ENCODE measurements around the gene E4F1.

Gene E4F1

GRCh38 chr16:2204416-2205103 lies 18.8 kb upstream of the E4F1 start:
- Histone ChIP-seq H3K36me3 (ENCODE audit: control insufficient read depth, insufficient read depth, low read length) (peaks cover 14% of the 10 kb centered on the region), H3K9ac (ENCODE audit: low read length) (no peak overlapping the region), H3K4me3 (ENCODE audit: low read length) (peak overlapping the region; percentile 61), H3K27ac (ENCODE audit: low read depth, low read length) (peak overlapping the region; percentile 95), H3K27me3 (ENCODE audit: control insufficient read depth, insufficient read depth, low read length) (no peaks in the 10 kb centered on the region), H3K4me1 (ENCODE audit: control insufficient read depth, insufficient read depth, low read length) (peaks cover 9% of the 10 kb centered on the region)

GRCh38 chr16:2205104-2205966 lies 18.1 kb upstream of the E4F1 start, which contains the start of gene MLST8:
TSS of gene MLST8 (plus strand) at chr16:2205454. CDS start at chr16:2206086, 632 bp downstream.
- H3K4me3 ChIP-seq (ENCODE audit: low read length), result peak within 1 kb of the TSS; percentile 84
- H3K27ac ChIP-seq (ENCODE audit: low read depth, low read length), result peak within 1 kb of the TSS; percentile 95
- no peaks in the 10 kb centered on the region for H3K27me3 ChIP-seq (ENCODE audit: control insufficient read depth, insufficient read depth, low read length)
- H3K9ac ChIP-seq (ENCODE audit: low read length), result peak within 1 kb of the TSS; percentile 50
- peaks cover 14% of the 10 kb centered on the region for H3K36me3 ChIP-seq (ENCODE audit: control insufficient read depth, insufficient read depth, low read length)
- H3K4me1 ChIP-seq (ENCODE audit: control insufficient read depth, insufficient read depth, low read length), result peaks cover 9% of the 10 kb centered on the region

DNA sequence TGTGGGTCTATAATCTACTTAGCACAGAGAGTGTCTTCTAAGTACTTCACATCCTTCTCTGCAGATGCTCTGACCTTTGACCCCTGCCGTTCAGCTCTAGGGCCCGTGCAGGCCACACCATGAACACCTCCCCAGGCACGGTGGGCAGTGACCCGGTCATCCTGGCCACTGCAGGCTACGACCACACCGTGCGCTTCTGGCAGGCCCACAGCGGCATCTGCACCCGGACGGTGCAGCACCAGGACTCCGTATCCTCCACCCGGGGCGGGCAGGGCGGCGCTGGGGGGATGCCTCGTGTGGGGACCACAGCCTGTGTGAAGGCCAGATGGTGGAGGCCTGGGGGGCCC lies 17.5 kb upstream of the E4F1 start:
- H3K27ac ChIP-seq (ENCODE audit: low read depth, low read length), result peak overlapping the region; percentile 95

GRCh38 chr16:2206420-2206779 lies 17.0 kb upstream of the E4F1 start:
- H3K27ac ChIP-seq (ENCODE audit: low read depth, low read length), result no peak overlapping the region
- peak overlapping the region; percentile 84 for H3K4me3 ChIP-seq (ENCODE audit: low read length)
- H3K36me3 ChIP-seq (ENCODE audit: control insufficient read depth, insufficient read depth, low read length), result peaks cover 14% of the 10 kb centered on the region
- H3K9ac ChIP-seq (ENCODE audit: low read length), result no peak overlapping the region
- no peaks in the 10 kb centered on the region for H3K27me3 ChIP-seq (ENCODE audit: control insufficient read depth, insufficient read depth, low read length)
- peaks cover 9% of the 10 kb centered on the region for H3K4me1 ChIP-seq (ENCODE audit: control insufficient read depth, insufficient read depth, low read length)

More for the DNA sequence above, 17.5 kb upstream of the E4F1 start:
- Histone ChIP-seq H3K36me3 (ENCODE audit: control insufficient read depth, insufficient read depth, low read length) (peaks cover 14% of the 10 kb centered on the region), H3K4me3 (ENCODE audit: low read length) (peak overlapping the region; percentile 84), H3K9ac (ENCODE audit: low read length) (peak overlapping the region; percentile 21), H3K4me1 (ENCODE audit: control insufficient read depth, insufficient read depth, low read length) (peaks cover 9% of the 10 kb centered on the region), H3K27me3 (ENCODE audit: control insufficient read depth, insufficient read depth, low read length) (no peaks in the 10 kb centered on the region)

DNA sequence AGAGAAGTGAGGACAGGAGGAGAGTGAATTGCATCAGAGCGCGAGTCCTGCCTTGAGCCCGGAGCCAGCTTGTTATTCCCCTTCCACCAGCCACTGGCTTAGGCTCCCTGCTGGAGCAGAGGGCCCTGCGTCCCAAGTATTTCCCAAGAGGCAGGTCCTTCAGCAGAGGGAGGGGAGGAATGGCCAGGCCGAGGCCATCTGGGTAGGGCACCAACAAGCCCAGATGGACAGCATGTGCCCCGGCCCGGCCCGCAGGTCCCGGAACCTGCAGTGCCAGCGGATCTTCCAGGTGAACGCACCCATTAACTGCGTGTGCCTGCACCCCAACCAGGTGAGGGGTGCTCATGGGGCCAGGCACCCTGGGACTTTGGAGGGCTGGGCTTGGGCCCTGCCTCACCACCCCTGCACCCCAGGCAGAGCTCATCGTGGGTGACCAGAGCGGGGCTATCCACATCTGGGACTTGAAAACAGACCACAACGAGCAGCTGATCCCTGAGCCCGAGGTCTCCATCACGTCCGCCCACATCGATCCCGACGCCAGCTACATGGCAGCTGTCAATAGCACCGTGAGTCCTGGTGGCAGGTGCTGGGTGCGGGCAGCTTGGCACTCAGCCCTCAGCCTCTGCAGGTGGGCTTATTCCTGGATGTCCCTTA lies 16.5 kb upstream of the E4F1 start:
- Histone ChIP-seq H3K36me3 (ENCODE audit: control insufficient read depth, insufficient read depth, low read length) (peaks cover 14% of the 10 kb centered on the region), H3K4me3 (ENCODE audit: low read length) (no peak overlapping the region)

GRCh38 chr16:2207872-2208271 lies 15.5 kb upstream of the E4F1 start:
- Histone ChIP-seq H3K4me1 (ENCODE audit: control insufficient read depth, insufficient read depth, low read length) (peaks cover 9% of the 10 kb centered on the region), H3K4me3 (ENCODE audit: low read length) (no peak overlapping the region), H3K27me3 (ENCODE audit: control insufficient read depth, insufficient read depth, low read length) (no peaks in the 10 kb centered on the region), H3K9ac (ENCODE audit: low read length) (no peak overlapping the region), H3K36me3 (ENCODE audit: control insufficient read depth, insufficient read depth, low read length) (peaks cover 14% of the 10 kb centered on the region), H3K27ac (ENCODE audit: low read depth, low read length) (no peak overlapping the region)

More for the DNA sequence above, 16.5 kb upstream of the E4F1 start:
- no peaks in the 10 kb centered on the region for H3K27me3 ChIP-seq (ENCODE audit: control insufficient read depth, insufficient read depth, low read length)
- peaks cover 9% of the 10 kb centered on the region for H3K4me1 ChIP-seq (ENCODE audit: control insufficient read depth, insufficient read depth, low read length)
- no peak overlapping the region for H3K9ac ChIP-seq (ENCODE audit: low read length)
- no peak overlapping the region for H3K27ac ChIP-seq (ENCODE audit: low read depth, low read length)

DNA sequence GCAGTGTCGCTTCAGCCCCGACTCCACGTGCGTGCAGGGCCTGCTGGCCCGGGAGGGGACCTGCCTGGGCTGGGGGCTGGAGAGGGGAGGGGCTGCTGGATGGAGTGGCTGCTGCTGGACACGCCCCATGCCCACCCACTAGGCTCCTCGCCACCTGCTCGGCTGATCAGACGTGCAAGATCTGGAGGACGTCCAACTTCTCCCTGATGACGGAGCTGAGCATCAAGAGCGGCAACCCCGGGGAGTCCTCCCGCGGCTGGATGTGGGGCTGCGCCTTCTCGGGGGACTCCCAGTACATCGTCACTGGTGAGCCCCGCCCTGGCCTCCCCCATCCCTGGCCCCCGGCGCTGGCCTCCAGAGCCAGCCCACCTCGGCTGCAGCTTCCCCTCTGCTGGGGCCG lies 15.1 kb upstream of the E4F1 start:
- Histone ChIP-seq H3K36me3 (ENCODE audit: control insufficient read depth, insufficient read depth, low read length) (peaks cover 14% of the 10 kb centered on the region), H3K27me3 (ENCODE audit: control insufficient read depth, insufficient read depth, low read length) (no peaks in the 10 kb centered on the region), H3K27ac (ENCODE audit: low read depth, low read length) (no peak overlapping the region), H3K4me3 (ENCODE audit: low read length) (no peak overlapping the region), H3K9ac (ENCODE audit: low read length) (no peak overlapping the region), H3K4me1 (ENCODE audit: control insufficient read depth, insufficient read depth, low read length) (peaks cover 13% of the 10 kb centered on the region)

GRCh38 chr16:2208772-2209171 lies 14.6 kb upstream of the E4F1 start:
- peaks cover 17% of the 10 kb centered on the region for H3K4me1 ChIP-seq (ENCODE audit: control insufficient read depth, insufficient read depth, low read length)

DNA sequence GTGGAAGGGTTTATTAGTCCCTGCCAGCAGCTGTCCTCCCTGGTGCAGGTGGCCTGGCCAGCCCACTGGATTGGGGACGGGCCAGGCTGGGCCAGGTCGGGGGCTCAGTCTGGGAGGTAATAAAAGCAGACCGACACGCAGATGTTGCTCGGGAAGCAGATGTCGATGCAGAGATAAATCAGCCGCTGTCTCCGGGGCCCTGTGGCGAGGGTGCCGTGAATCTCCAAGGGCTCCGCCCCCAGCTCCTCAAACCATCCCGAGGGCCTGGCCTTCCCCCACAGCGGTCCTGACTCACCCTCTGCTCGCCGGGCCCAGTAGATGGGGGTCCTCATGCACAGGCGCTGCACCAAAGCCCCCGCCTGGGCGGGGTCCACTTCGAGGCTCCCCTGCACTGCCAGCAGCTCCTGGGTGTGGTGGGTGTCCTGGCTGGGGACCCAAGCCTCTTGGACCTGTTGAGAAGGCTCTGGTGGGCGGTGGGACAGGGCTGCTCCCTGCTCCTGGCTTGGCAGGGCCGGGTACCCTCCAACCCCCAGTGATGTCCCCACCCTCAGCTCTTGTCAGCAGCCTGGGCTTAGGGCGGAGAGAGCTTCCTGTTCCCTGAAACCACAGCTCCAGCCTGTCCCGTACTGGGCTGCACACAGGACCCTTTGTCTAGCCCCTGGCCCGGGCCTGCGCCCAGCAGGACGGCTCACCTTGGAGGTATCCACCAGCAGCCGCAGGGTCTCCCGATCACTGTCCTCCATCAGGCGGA lies 14.0 kb upstream of the E4F1 start:
- H3K36me3 ChIP-seq (ENCODE audit: control insufficient read depth, insufficient read depth, low read length), result peaks cover 14% of the 10 kb centered on the region
- no peak overlapping the region for H3K9ac ChIP-seq (ENCODE audit: low read length)
- no peak overlapping the region for H3K4me3 ChIP-seq (ENCODE audit: low read length)
- H3K27me3 ChIP-seq (ENCODE audit: control insufficient read depth, insufficient read depth, low read length), result no peaks in the 10 kb centered on the region
- H3K27ac ChIP-seq (ENCODE audit: low read depth, low read length), result no peak overlapping the region
- H3K4me1 ChIP-seq (ENCODE audit: control insufficient read depth, insufficient read depth, low read length), result peaks cover 17% of the 10 kb centered on the region

More at GRCh38 chr16:2208772-2209171, 14.6 kb upstream of the E4F1 start:
- no peak overlapping the region for H3K4me3 ChIP-seq (ENCODE audit: low read length)
- H3K27me3 ChIP-seq (ENCODE audit: control insufficient read depth, insufficient read depth, low read length), result no peaks in the 10 kb centered on the region
- no peak overlapping the region for H3K9ac ChIP-seq (ENCODE audit: low read length)
- H3K36me3 ChIP-seq (ENCODE audit: control insufficient read depth, insufficient read depth, low read length), result peaks cover 14% of the 10 kb centered on the region
- no peak overlapping the region for H3K27ac ChIP-seq (ENCODE audit: low read depth, low read length)

- peaks cover 15% of the 10 kb centered on the region for H3K4me1 ChIP-seq (ENCODE audit: control insufficient read depth, insufficient read depth, low read length)
- no peak overlapping the region for H3K9ac ChIP-seq (ENCODE audit: low read length)
- H3K4me3 ChIP-seq (ENCODE audit: low read length), result no peak overlapping the region
- H3K27me3 ChIP-seq (ENCODE audit: control insufficient read depth, insufficient read depth, low read length), result no peaks in the 10 kb centered on the region
- H3K36me3 ChIP-seq (ENCODE audit: control insufficient read depth, insufficient read depth, low read length), result peaks cover 14% of the 10 kb centered on the region
- H3K27ac ChIP-seq (ENCODE audit: low read depth, low read length), result no peak overlapping the region
These were observed 13.4 kb upstream of the E4F1 start for GRCh38 chr16:2210009-2210332.

DNA sequence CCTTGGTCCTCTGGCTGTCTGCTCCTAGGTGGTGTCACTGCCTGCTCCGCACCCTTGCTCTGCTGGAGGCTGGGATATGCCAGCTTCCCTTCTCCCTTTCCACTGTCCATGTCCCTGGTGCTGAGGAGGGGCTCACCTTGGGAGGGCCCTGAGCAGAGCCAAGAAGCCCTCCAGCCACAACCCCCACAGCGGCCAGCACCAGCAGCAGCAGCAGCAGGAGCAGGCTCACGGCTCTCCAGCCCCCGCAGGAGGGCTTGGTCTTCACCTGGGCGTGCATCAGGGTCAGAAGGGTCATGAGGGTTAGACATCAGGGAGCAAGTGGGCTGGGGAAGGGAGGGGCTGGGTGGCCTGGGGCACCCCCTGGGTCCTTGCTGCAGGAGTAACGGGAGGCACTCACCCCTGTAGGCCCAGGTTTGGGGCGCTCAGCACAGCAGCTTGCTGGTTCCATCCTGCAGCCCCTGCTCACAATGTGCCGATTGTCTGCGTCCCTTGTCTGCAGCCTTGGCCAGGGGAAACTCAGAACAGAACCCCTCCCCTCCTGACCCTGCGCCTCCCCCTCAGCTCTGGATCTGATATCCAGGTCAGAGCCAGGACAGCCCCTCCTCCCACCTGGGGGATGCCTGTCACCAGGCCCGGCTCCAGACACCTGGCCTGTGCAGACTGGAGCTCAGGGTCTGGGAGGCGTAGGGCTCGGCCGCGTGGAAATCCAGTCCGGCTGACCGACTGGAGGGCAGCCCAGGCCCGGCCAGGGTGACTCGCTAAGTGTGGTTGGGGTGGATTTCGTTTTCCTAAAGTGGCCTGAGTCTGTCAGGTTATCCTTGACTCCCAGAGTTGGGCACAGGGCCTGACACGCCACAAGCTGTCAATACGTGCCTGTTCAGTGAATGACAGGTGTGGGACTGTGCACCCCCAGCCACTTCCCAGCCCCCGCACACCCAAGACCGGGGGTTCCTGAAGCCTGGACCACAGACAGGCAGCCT lies 12.7 kb upstream of the E4F1 start, which contains the start of gene BRICD5:
TSS of gene BRICD5 (minus strand) at position 478 of the 980 bp plus-strand sequence. CDS start at position 448, 30 bp downstream.
- Histone ChIP-seq H3K4me3 (ENCODE audit: low read length) (no peak within 1 kb of the TSS), H3K4me1 (ENCODE audit: control insufficient read depth, insufficient read depth, low read length) (peaks cover 15% of the 10 kb centered on the region), H3K27ac (ENCODE audit: low read depth, low read length) (no peak within 1 kb of the TSS), H3K9ac (ENCODE audit: low read length) (no peak within 1 kb of the TSS), H3K27me3 (ENCODE audit: control insufficient read depth, insufficient read depth, low read length) (no peaks in the 10 kb centered on the region), H3K36me3 (ENCODE audit: control insufficient read depth, insufficient read depth, low read length) (peaks cover 14% of the 10 kb centered on the region)

Data from rectal smooth muscle tissue (tissue), 1 donor.